Retinal pigment epithelial cell (primary cell): ENCODE measurements around the gene MEAF6.

Experiments used
- DNase-seq: peaks from one replicate; pipeline ENCODE4 v3.0.0-alpha.2; 2010; ENCODE audit warnings: low read depth
- H3K4me3 ChIP-seq: 2 replicates; pipeline ENCODE4 v1.5.1; 2011; ENCODE audit warnings: mild to moderate bottlenecking, low read length, control low read depth, moderate library complexity
- CTCF ChIP-seq: conservative IDR thresholded peaks from 2 replicates; pipeline ENCODE4 v1.5.1; 2011; ENCODE audit warnings: low read depth, low read length, control low read depth, inconsistent platforms

Gene MEAF6

GRCh38 chr1:37481289-37482003 is 33.1 kb downstream of the MEAF6 start:
- H3K4me3 ChIP-seq: no peak overlapping the region
- DNase-seq: no peak
- no peak for TF ChIP-seq CTCF

DNA sequence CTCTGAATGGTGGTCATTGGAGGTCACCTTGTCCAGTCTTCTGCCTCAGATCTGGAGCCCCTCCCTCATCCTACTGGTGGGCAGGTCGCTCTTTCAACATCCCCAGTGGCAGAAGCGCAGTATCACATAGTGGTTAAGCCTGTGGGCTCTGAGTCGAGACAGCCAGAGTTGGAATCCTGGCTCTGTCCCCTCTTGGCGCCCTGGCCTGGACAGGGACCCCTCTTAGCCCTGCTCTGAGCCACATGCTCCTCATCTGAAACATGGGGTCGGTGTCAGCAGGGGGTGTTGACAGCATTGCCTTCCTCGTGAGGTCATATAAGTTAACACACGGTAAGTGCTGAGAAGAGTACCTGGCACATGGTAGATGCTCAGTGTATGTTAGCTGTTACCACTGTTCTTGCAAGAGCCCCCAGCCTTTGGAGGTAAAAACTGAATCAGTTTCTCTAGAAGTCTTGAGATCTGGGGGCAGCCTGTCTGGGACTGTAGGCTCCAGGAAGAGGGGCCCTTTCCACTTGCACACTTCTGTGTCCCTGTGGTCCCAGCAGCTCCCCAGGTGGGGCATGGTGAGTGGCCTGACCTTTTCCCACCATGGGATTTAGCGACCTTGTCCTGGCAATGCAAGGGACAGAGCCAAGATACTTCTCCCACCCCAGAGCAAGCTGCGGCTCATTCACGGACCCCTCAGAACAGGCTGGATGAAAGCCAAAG is 33.8 kb downstream of the MEAF6 start:
- H3K4me3 ChIP-seq: no peak overlapping the region
- no peak for DNase-seq
- TF ChIP-seq CTCF: no peak

DNA sequence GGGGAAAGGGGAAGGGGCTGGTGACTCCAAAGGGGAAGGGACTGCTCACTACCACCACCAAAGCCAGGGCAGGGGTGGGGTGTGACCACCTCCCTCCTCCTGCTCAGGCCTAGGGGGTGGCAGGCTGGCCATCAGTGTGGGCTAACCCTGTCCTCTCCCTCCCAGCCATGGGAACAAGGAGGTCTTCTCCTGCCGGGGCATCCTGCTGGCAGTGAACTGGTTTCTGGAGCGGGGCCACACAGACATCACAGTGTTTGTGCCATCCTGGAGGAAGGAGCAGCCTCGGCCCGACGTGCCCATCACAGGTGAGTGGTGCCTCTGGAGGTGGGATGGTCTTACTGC is 34.5 kb downstream of the MEAF6 start:
- TF ChIP-seq CTCF: no peak
- H3K4me3 ChIP-seq: peak overlapping the region; percentile 44
- DNase-seq: no peak

GRCh38 chr1:37479255-37480124 is 35.1 kb downstream of the MEAF6 start:
- peak overlapping the region; percentile 44 for H3K4me3 ChIP-seq
- TF ChIP-seq CTCF: no peak
- DNase-seq: peak; percentile 58

DNA sequence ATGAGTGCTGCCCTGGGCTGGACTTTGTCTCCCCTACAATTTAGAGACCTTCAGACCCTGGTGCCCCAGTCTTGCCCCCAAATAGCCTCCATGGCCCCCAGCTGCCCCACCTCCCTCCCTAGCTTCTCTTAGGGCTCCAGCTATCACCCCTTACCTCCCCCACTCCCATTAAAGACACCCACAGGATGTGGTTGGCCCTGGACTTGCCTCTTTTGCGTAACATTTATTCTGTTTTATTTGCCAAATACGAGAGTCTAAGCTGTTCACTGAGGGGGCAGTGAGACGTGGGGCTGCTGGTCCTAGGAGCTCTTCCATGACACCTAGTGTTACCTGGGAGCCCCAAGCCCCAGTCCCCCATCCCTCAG is 35.7 kb downstream of the MEAF6 start:
- no peak for DNase-seq
- H3K4me3 ChIP-seq: peak overlapping the region; percentile 44
- no peak for TF ChIP-seq CTCF

- no peak for TF ChIP-seq CTCF
- DNase-seq: no peak
- H3K4me3 ChIP-seq: peak overlapping the region; percentile 44
Measured at GRCh38 chr1:37478451-37478881, 36.1 kb downstream of the MEAF6 start.
